NCI-H748 treated with DMSO at 0.1 percent for 48 hours (cell line): ENCODE results near the gene CEMIP2.
"Not testable (repeated sequence)": the region's sequence is repeated elsewhere in the genome, so short reads cannot be mapped to it uniquely, and the experiment has no call there.

Experiments used
- DNase-seq: peaks from one replicate; lab custom pipeline; 2025; lab: John Stamatoyannopoulos, UW

The CEMIP2 gene

GRCh38 chr9:71768388-71769174 lies at the start of gene CEMIP2:
CEMIP2 (minus strand) TSS chr9:71768513; CDS start chr9:71750373, 18,140 bp downstream.
- peak; percentile 63 for DNase-seq

- no peak for DNase-seq
Observed at GRCh38 chr9:71816916-71817451, 48.7 kb upstream of the CEMIP2 start.

- no peak for DNase-seq
Observed at GRCh38 chr9:71814815-71815214, 46.5 kb upstream of the CEMIP2 start.

- DNase-seq: no peak
Observed at GRCh38 chr9:71814226-71814625, 45.9 kb upstream of the CEMIP2 start.

- DNase-seq: no peak
Observed at GRCh38 chr9:71812385-71812784, 44.1 kb upstream of the CEMIP2 start.

- DNase-seq: no peak
Observed at GRCh38 chr9:71808068-71808467, 39.8 kb upstream of the CEMIP2 start.

- DNase-seq: peak; percentile 69
Observed at GRCh38 chr9:71806901-71807307, 38.6 kb upstream of the CEMIP2 start.

GRCh38 chr9:71805096-71805495 lies 36.8 kb upstream of the CEMIP2 start:
- not testable (repeated sequence) for DNase-seq

- DNase-seq: no peak
Observed at GRCh38 chr9:71801826-71802225, 33.5 kb upstream of the CEMIP2 start.

GRCh38 chr9:71797266-71797665 lies 29.0 kb upstream of the CEMIP2 start:
- no peak for DNase-seq

GRCh38 chr9:71796100-71796767 lies 27.9 kb upstream of the CEMIP2 start:
- DNase-seq: no peak

GRCh38 chr9:71795097-71795813 lies 26.9 kb upstream of the CEMIP2 start:
- DNase-seq: no peak

GRCh38 chr9:71793386-71794105 lies 25.2 kb upstream of the CEMIP2 start:
- no peak for DNase-seq

GRCh38 chr9:71791875-71792274 lies 23.6 kb upstream of the CEMIP2 start:
- DNase-seq: no peak

GRCh38 chr9:71790296-71790695 lies 22.0 kb upstream of the CEMIP2 start:
- DNase-seq: no peak

GRCh38 chr9:71783120-71783523 lies 14.8 kb upstream of the CEMIP2 start:
- peak; percentile 45 for DNase-seq

- no peak for DNase-seq
Observed at GRCh38 chr9:71781391-71781790, 13.1 kb upstream of the CEMIP2 start.

- DNase-seq: no peak
Observed at GRCh38 chr9:71780953-71781352, 12.6 kb upstream of the CEMIP2 start.

- no peak for DNase-seq
Observed at GRCh38 chr9:71778085-71778484, 9.8 kb upstream of the CEMIP2 start.

- no peak for DNase-seq
Observed at GRCh38 chr9:71774920-71775319, 6.6 kb upstream of the CEMIP2 start.

GRCh38 chr9:71772726-71773125 lies 4.4 kb upstream of the CEMIP2 start:
- no peak for DNase-seq

- no peak for DNase-seq
Observed at GRCh38 chr9:71770170-71770569, 1.9 kb upstream of the CEMIP2 start.
